ENCODE results near the gene SCMH1. TPM values are rescaled to one million over a fixed set of nuclear protein-coding genes. Genes with fewer than 3 reads are reported as not detected.
A peak's percentile ranks its signal among the peaks of the same experiment; 100 is the strongest.

SCMH1 gene
- total RNA-seq, 1 experiment from 2014 or later: 42.7 TPM

GRCh38 chr1:41013024-41013423 is 229.1 kb downstream of the SCMH1 start:
- in situ Hi-C loops (cut with HindIII; ENCODE audit: low pct_unique_long_range_greater_than_20kb, low sequenced_read_pairs): no loop called here
- CTCF ChIA-PET: no interaction called here
- no peak for DNase-seq (ENCODE audit: low read depth, low spot score)
- no peak for TF ChIP-seq TCF7L2 (IDR thresholded peaks at IDR 0.05; ENCODE audit: low read depth, low read length)
- no peak for TF ChIP-seq CTCF (IDR thresholded peaks at IDR 0.05)
- no peak for TF ChIP-seq POLR2AphosphoS5 (IDR thresholded peaks at IDR 0.05; ENCODE audit: low read depth, low read length)
- no peak for TF ChIP-seq SIN3A (IDR thresholded peaks at IDR 0.05; ENCODE audit: borderline replicate concordance, insufficient read depth, low read depth, low read length)
- TF ChIP-seq, protein P1, sequence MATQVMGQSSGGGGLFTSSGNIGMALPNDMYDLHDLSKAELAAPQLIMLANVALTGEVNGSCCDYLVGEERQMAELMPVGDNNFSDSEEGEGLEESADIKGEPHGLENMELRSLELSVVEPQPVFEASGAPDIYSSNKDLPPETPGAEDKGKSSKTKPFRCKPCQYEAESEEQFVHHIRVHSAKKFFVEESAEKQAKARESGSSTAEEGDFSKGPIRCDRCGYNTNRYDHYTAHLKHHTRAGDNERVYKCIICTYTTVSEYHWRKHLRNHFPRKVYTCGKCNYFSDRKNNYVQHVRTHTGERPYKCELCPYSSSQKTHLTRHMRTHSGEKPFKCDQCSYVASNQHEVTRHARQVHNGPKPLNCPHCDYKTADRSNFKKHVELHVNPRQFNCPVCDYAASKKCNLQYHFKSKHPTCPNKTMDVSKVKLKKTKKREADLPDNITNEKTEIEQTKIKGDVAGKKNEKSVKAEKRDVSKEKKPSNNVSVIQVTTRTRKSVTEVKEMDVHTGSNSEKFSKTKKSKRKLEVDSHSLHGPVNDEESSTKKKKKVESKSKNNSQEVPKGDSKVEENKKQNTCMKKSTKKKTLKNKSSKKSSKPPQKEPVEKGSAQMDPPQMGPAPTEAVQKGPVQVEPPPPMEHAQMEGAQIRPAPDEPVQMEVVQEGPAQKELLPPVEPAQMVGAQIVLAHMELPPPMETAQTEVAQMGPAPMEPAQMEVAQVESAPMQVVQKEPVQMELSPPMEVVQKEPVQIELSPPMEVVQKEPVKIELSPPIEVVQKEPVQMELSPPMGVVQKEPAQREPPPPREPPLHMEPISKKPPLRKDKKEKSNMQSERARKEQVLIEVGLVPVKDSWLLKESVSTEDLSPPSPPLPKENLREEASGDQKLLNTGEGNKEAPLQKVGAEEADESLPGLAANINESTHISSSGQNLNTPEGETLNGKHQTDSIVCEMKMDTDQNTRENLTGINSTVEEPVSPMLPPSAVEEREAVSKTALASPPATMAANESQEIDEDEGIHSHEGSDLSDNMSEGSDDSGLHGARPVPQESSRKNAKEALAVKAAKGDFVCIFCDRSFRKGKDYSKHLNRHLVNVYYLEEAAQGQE (IDR thresholded peaks at IDR 0.05; ENCODE audit: insufficient read depth in 1 of 2, low read depth in 2 of 2, low read length in 1 of 2): no peak
- Histone ChIP-seq H3K4me3 (ENCODE audit: low read depth in 2 of 2, low read length in 2 of 2) (no peak overlapping the region), H3K9me3 (ENCODE audit: control insufficient read depth, insufficient read depth, low read depth, low read length) (no peaks in the 10 kb centered on the region), H3K27ac (ENCODE audit: low read length) (no peak overlapping the region), H3K4me1 (ENCODE audit: control insufficient read depth, insufficient read depth, low read length) (0 out of 2 replicates have a peak, but pooled peaks cover 7% of the 10 kb centered on the region), H3K36me3 (ENCODE audit: control insufficient read depth, insufficient read depth, low read length) (peaks cover 44% of the 10 kb centered on the region), H3K27me3 (ENCODE audit: control insufficient read depth, insufficient read depth, low read length) (no peaks in the 10 kb centered on the region)
- ATAC-seq: no peak
- BruUV-seq (replicated peaks): no TSS peak
- intact Hi-C loops (cut with micrococcal nuclease; ENCODE audit: unreplicated experiment): no loop called here
- POLR2A ChIA-PET: interaction anchor here (0.6 kb wide), 1 partner anchor 342 kb away, joined by 3 read pairs; no protein-coding TSS in a partner anchor

DNA sequence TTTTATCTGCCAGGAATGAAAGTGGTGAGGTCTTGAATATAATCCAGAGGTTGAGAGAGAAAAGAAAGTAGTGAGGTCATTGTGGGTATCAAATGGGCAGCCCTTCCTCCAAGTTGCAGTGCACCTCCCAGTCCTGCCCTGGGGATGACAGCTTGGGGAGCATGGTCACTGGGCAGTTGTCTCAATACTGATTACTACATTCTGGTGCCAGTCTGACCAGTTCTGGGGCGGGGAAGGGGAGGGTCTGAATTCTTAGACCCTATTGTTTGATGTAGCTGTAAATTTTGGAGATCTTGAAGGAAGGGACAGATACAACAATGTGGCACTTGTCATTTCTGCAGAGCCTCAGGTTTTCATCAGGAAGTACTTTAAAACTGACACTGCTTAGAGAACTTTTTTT is 231.8 kb downstream of the SCMH1 start:
- Histone ChIP-seq H3K36me3 (ENCODE audit: control insufficient read depth, insufficient read depth, low read length) (peaks cover 54% of the 10 kb centered on the region), H3K27ac (ENCODE audit: low read length) (no peak overlapping the region), H3K4me3 (ENCODE audit: low read depth in 2 of 2, low read length in 2 of 2) (no peak overlapping the region), H3K4me1 (ENCODE audit: control insufficient read depth, insufficient read depth, low read length) (0 out of 2 replicates have a peak, but pooled peaks cover 5% of the 10 kb centered on the region), H3K27me3 (ENCODE audit: control insufficient read depth, insufficient read depth, low read length) (no peaks in the 10 kb centered on the region), H3K9me3 (ENCODE audit: control insufficient read depth, insufficient read depth, low read depth, low read length) (no peaks in the 10 kb centered on the region)
- ChIA-PET POLR2A (no interaction called here), CTCF (no interaction called here)
- in situ Hi-C loops (cut with HindIII; ENCODE audit: low pct_unique_long_range_greater_than_20kb, low sequenced_read_pairs) (no loop called here), intact Hi-C loops (cut with micrococcal nuclease; ENCODE audit: unreplicated experiment) (no loop called here)
- DNase-seq (ENCODE audit: low read depth, low spot score): no peak
- TF ChIP-seq, protein P1 (IDR thresholded peaks at IDR 0.05; ENCODE audit: insufficient read depth in 1 of 2, low read depth in 2 of 2, low read length in 1 of 2): no peak
- TF ChIP-seq TCF7L2 (IDR thresholded peaks at IDR 0.05; ENCODE audit: low read depth, low read length) (no peak), CTCF (IDR thresholded peaks at IDR 0.05) (no peak), POLR2AphosphoS5 (IDR thresholded peaks at IDR 0.05; ENCODE audit: low read depth, low read length) (no peak), SIN3A (IDR thresholded peaks at IDR 0.05; ENCODE audit: borderline replicate concordance, insufficient read depth, low read depth, low read length) (no peak)
- BruUV-seq (replicated peaks): TSS peak; percentile 25
- no peak for ATAC-seq

All from Panc1 (cell line).